NCI-H748 treated with DMSO at 0.1 percent for 48 hours (cell line): ENCODE results near the gene HCLS1.
"Not testable (repeated sequence)": the region's sequence is repeated elsewhere in the genome, so short reads cannot be mapped to it uniquely, and the experiment has no call there.

Experiments used
- DNase-seq: peaks from one replicate; lab custom pipeline; 2025; lab: John Stamatoyannopoulos, UW

Gene HCLS1, protein sequence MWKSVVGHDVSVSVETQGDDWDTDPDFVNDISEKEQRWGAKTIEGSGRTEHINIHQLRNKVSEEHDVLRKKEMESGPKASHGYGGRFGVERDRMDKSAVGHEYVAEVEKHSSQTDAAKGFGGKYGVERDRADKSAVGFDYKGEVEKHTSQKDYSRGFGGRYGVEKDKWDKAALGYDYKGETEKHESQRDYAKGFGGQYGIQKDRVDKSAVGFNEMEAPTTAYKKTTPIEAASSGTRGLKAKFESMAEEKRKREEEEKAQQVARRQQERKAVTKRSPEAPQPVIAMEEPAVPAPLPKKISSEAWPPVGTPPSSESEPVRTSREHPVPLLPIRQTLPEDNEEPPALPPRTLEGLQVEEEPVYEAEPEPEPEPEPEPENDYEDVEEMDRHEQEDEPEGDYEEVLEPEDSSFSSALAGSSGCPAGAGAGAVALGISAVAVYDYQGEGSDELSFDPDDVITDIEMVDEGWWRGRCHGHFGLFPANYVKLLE

DNA sequence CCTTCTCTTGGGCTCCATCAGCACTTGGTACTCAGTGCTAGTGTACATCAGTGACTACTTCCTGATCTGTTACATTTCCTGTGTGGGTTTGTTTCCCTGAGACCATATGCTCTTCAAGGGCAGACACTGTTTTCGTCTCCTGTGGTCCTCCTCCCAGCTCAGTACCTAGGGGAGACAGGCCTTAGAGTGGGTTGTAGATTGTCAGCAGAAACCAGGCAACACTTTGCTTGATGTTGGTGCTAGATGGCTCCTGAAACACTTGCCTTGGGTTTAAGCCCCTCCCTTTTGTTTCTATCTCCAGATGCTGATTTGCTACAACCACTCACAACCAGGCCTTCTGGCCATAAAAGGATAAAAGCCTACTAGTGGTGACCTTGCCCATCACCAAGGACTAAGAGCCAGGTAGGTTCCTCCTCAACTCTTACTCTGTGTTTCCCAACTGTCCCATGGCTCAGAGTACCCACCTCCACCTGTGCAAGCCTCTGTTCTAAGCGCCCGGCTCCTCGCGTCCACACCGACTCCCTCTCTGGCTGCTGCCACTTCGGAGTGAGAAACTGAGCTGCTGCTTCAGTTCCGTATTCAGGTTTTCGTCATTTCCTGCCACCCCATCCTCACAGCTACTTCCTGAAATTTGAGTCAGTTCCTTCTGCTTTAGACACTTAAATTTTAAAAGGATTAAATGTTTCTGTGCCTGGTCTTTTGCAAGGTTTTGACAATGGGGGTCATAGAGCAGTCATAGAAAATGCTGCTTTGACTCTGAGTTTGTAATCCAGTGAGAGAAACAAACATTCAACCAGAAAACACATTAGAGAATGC is at the start of gene HCLS1:
Gene HCLS1 (minus strand): TSS at position 548 of the 816 bp plus-strand sequence. CDS start 2,556 bp downstream, outside the sequence.
- DNase-seq, result no peak

DNA sequence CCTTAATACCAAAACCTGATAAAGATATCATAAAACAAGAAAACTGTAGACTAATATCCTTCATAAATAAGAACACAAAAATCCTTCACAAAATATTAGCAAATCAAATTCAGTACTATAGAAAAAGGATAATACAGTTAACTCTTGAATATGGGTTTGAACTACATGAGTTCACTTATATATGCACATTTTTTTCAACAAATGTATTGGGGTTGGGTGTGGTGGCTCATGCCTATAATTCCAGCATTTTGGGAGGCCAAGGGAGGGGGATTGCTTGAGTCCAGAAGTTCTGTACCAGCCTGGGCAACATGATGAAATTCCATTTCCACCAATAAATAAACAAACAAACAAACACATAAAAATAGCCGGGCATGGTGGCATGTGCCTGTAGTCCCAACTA is 49.6 kb upstream of the HCLS1 start:
- no peak for DNase-seq

DNA sequence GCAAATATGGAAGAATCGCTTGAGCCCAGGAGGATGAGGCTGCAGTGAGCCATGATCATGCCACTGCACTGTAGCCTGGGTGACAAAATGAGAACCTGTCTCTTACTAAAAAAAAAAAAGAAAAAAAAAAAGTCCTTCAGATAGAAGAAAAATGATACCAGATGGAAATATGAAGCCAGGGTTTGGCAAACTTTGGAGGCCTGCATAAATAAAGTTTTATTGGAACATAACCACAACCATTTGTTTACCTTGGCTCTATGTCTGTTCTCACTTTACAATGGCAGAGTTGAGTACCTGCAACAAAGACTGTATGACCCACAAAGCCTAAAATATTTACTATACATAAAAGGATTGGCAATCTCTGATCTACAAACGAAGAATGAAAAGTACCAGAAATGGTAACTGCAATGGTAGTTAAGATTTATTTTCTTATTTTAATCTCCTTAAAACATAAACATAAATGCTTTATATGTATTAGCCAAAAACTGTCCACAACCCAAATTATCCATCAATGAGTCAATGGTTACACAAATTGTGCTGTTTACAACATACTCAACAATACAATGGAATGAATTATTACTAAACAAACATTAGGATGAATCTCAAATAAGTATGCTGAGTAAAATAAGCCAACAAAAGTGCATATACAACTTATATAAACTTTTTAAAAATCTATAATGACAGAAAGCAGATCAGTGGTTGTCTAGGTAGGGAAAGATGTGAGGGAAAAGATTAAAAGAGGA is 47.0 kb upstream of the HCLS1 start:
- no peak for DNase-seq

DNA sequence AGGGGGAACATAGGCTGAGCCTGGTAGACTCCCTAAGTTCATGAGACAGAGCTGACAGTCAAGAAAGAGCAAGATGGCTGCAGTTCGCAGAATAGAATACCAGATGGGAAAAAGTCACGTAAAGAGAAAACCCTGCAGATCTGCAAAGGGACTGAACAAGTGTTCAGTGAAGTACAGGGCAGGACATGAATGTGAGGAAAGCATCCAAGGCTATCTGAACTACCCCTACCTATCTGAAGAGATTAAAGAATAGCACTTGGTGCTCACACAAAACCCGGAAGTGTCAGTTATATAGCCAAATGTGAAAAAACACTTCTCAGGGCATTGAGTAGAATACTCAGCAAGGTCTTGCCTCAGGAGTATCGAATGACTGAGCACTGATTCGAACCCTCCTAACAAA is 44.8 kb upstream of the HCLS1 start:
- no peak for DNase-seq

DNA sequence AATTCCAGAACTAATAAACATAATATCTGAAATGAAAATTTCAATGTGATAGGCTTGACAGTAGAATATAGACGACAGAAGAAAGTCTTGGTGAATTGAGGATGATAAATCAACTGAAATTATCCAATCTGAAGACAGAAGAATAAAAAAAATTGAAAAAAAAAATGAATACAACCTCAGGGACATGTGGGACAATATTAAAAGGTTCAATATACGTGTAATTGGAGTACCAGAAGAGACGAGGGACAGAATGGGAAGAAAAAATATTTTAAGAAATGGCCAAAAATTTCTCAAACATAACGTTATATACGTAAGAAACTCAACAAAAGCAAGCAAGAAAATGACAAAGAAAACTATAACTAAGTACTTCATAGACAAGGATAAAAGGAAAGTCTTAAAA is 43.3 kb upstream of the HCLS1 start:
- no peak for DNase-seq

DNA sequence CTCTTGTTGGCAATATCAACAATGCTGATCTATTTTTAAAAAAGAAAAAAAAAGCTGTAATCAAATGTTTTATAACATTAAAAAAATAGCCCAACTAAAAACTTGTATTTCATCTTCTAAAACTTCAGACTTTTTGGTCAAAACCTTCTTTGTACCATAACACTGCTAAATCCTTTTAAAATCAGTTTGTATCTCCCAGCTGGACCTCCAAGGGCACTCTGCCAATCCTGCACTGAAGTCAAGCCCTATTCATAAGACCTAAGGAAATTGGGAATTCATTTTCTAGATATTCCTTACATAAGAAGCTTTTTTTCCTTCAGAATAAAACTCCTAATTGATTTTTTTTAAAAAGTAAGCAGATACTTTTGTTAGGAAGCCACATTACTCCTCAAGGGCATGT is 38.2 kb upstream of the HCLS1 start:
- no peak for DNase-seq

DNA sequence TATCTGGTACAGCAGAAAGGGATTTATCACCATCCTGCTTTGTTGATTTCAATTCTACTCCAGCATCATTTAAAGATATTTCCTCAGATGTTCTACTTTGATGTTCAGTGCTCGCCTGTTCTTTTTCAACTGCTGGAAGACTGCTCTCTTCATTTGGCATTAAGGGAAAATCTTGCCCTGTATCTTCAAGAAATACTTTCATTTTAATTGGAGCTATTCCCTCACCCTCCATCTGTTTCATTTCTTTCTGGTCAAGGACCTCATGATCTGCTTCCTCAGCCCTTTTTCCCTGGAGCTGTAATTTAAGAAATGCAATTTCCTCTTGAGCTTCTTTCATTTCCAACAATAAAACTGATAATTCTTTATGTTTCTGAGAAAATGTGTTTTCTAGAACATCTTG is 37.8 kb upstream of the HCLS1 start:
- no peak for DNase-seq

DNA sequence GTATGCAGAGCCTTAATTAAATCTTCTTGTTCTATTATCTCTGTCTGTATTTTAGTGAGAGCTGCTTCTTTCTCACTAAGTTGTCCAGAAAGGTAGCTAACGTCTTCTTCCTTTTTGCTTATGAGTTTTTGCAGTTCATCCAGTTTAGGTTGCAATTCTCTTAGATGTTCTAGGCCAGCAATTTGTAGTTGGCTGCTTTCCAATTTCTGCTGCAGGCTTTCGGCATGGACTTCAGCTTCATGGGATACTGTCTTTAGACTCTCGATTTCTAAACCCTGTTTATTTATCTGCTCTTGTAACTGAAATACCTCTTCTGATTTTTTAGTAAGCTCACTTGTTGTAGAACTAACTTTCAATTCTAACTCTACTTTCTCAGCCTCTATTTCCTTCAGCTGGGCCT is 35.5 kb upstream of the HCLS1 start:
- no peak for DNase-seq

DNA sequence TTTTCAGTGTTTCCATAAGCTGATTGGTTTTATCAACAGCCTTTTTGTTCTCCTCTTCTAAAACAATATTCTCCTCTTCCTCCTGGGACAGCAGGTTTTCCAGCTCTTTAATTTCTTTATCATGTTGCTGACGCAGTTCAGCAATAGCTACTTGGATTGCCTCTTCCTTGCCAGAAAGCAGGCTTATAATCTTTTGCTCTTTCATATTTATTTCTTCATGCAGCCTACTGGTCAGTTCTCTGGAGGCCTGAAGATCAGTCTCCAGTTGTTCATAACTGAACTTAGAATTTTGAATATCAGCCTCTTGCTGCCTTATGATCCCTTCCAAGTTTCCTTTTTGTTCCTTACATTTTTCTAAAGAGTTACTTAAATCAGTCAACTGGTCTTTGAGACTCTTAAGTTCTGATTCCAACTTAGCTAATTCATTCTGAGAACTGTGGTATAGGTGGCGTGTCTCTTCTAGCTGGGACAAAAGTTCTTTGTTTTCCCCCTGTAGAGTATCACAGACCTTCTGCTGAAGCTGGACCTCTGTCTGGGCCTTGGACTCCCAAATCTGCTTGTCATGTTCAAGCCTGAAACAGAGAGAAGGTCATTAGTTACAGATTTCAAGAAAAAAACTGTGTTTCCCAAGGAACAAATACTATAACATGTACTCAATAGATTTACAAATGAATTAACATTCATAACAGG is 31.5 kb upstream of the HCLS1 start:
- DNase-seq, result no peak

DNA sequence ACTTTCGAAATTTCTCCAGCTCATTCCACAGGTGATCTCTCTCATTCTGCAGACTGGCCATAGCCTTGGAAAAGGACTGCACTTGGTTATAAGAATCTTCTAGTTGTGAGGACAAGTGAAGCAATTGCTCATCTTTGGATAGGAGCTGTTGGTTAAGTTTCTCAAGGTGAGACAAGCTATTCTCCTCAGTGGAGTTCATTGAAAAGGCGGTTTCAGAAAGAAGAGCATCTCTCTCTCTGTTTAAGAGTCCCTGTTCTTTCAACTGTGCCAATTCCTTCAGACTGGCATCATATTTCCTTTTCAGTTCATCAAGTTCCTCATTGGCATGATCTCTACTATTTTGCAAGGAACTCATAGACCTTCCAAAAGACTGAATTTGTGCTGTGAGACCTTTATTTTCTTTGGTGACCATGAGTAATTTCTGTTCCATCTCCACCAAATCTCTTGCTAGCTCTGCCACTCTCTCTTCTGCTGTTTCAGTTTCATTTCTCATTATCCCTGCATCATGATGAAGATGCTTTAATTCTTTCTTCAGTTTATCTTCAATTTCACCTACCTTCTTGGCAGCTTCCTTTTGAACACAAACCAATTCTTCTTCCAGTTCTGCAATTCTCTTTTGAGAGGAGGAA is 30.2 kb upstream of the HCLS1 start:
- no peak for DNase-seq

DNA sequence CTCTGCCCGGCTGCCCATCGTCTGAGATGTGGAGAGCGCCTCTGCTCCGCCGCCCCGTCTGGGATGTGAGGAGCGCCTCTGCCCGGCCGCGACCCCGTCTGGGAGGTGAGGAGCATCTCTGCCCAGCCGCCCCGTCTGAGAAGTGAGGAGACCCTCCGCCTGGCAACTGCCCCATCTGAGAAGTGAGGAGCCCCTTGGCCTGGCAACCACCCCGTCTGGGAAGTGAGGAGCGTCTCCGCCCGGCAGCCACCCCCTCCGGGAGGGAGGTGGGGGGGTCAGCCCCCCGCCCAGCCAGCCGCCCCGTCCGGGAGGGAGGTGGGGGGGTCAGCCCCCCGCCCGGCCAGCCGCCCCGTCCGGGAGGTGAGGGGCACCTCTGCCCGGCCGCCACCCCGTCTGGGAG is 28.0 kb upstream of the HCLS1 start:
- not testable (repeated sequence) for DNase-seq

DNA sequence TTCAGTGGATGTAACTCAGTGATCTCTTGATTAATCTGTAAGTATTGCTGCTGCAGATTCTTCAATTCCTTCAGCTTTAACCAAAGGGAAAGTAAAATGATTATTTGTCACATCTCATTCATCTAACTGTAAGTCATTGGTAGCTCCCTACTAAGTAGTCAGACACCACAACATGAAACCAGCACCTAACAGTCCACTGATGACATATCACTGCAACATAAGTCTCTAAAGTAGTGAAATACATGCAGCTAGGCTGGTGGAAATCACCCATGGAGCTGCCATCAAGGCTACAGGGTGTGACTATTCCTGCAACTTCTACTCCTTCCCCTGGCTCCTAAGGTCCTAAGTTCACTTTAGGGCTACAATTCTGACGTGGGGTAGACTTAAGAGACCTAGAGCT is 21.1 kb upstream of the HCLS1 start:
- no peak for DNase-seq

DNA sequence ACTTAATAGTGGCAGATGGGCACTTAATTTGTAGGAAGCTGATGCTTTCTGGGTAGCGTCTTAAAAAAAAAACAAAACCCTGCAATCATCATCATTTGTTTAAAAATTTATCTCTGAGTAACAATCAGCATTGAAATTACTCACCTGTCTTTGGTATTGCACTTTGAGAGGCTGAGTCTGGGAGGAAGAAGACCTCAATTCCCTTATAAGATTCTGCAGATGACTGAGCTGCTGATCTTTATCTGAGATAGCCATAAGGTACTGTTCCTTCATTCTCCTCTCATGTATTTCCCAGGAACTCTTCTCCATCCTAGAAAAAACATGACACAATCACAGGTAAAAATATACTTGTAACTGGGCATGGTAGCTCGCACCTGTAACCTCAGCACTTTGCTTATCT is 16.4 kb upstream of the HCLS1 start:
- no peak for DNase-seq

DNA sequence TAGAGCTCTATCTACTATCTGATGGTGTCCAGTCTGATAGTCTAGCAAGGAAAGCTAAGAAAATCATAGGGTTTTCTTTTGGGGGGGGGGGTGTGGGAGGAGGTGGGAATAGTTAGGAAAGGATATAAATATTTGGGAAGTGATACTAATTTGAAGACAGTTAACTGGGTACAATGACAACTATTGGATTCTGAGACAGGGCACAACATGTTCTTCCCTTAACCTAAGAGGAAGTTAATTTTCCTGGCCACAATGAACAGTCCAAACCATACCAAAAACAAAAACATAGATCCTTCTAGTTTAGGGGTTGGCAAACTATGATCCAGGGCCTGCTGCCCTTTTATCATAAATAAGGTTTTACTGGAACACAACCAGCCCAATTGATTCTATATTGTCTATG is 10.0 kb upstream of the HCLS1 start:
- no peak for DNase-seq

DNA sequence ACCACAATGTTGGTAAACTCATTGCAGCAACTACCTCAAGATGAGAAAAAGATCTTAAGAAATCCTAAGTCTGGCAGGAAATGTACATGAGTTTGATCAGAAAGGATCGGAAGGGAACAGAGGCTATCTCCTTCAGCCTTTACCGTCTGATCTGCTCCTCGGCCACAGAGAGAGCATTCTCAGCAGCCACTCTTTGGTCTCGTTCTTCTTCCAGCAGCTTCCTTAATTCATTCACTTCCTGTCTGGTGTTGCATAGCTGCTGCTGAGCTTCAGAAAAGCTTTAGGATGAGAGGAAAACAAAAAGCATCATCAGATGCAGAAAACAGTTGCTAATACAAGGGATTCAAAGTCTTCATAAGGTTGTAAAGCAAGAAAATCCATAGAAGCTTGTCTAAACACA is 6.6 kb upstream of the HCLS1 start:
- DNase-seq, result no peak

DNA sequence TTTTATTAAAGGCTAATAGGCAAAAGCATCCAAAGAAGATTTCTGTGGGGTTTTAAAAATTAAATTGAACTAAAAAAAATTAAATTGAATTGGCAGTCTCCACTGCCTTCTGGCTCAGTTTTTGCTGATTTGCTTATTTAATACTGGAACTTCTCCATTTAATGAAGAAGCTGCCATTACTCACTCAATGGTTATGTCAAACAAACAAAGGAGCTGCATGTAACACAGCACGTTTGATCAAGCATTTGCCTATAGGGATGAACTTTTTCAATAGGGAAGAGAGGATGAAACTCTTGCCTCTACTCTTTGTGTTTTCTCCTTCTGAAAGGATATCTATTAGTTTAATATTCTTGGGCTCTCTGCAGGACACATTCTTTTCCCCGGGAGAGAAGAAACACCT is 4.8 kb upstream of the HCLS1 start:
- no peak for DNase-seq

DNA sequence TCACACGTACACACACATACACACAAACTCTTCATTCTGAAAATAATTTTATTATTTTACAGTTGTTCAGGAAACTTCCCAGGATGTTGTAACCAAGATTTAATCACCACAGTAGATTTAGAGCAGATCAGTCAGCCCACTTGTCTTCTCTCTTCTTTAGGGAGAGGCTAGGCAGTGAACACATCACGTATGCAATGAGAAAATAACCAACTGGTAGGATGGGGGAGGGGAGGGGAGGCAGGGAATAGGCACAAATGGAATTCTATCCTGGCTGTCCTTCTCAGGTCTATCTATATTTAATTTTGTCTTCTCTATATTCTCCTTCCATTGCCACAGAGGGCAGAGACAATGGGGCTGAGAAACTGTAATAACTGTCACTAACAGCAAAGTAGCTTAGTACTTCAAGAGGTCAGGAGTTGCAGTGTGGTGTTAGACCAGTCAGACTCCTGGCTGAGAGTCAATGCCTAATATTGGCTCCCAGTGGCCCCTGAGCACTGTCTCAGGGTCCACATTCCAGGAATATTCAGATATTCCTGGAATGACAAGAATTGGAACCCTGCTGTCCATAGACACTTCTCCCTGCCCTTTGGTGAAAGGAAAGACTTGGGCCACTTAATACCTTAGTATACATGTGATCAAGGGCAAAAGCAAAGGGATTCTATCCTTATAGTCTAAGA is 2.6 kb upstream of the HCLS1 start:
- DNase-seq, result no peak

DNA sequence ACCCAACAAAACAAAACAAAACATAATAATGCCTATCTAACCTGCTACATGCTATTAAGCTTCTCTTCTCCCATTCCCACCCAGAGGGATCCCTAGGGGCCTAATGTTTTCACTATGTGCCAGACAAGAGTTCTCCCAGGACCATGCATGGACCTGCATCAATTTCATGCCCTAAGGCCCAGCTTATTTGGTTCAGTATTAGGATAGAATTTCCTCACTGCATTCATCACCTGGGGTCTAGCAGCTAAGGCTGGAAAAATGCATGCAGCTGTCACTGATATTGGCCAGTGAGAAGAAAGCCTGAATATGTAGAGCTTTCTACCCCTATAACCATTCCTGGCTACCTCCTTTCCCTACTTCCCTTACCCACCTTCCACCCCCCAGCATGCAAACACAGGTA is 2.0 kb upstream of the HCLS1 start:
- no peak for DNase-seq

DNA sequence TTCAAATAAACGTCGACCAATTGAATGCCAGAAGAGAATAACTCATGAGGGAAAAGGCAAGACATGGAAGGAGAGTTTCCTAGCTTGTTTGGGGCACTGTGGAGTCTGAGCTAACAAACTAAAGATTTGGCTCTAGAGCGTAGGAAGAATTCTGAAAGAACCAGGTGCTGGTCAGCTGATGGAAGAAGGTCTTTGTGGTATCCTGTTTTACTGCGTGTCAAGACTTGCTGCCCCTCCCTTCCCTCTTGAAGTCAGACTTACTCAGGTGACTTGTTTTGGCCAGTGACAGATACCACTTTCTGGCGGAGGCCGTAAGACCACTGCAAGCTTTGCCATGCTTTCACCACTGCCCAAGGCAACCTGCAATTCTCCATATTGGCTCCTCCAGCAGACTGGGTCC is 673 bp upstream of the HCLS1 start:
- DNase-seq, result no peak

DNA sequence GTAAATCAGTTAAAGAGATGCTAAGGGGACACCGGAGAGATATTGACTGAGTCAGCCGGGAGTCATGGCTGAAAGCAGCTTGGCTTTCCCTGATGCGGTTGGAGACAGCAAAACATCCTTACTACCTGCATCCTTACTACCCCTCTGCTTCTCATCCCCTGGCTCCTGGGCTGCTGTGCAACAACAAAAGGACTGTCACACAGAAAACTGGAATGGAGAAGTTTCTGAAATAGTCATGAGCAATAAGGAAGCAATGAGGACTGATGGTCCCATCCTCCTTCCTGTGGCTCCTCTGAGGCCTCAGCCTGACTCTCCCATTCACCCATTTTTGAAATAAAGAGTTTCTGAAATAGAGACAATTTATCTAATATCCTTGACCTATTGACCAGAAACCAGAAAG is 1.1 kb downstream of the HCLS1 start:
- DNase-seq, result no peak
